Heart left ventricle (tissue), 13 donors: ENCODE measurements around the gene CHID1.

Experiments
- CTCF ChIP-seq, 12 donors: fragments of 200-600 bp; sonication (generic) in 4 of 12; IDR thresholded peaks; one replicate each; pipeline versions ENCODE4 v1.5.0 to v1.8.0; 2018 to 2022; ENCODE audit warnings: antibody characterized with exemption in 12 of 12, mild to moderate bottlenecking in 5 of 12
- POLR2A ChIP-seq, 2 donors: fragments of 450-650 bp; IDR thresholded peaks; one replicate each; pipeline ENCODE4 v1.6.1; 2017; ENCODE audit warnings: antibody characterized with exemption in 2 of 2, mild to moderate bottlenecking in 2 of 2, moderate library complexity in 2 of 2
- donor health status: ischemic (EF 13 %, LVEDD 7.1; RV severe dilation, severe dysfunction).
- donor health status: DM: no; HTN: yes; CAD: no.
- donor health status: DM: no; HTN: no; CAD: no.
- donor health status: ischemic (EF 25% LVEDD 6.9; RV normal size, moderate dysfunction).
- donor health status: ischemic (EF 25% LVEDD 5.7; RV mildly dilated, moderate dysfunction).
- donor health status: ischemic (EF 35%, LVEDD 5.7; RV mildly dilated, moderate dysfunction).
- donor health status: nonischemic (EF 11% LVEDD 7.7; RV severe dilation, severe dysfunction).
- donor health status: DM: yes; HTN: yes; CAD: no.
- donor health status: PGD.
- donor health status: ischemic (EF 29% LVEDD 5.4; RV normal size, mild dysfunction).
- donor health status: nonischemic (EF 23%, LVEDD 6.1; RV moderate dilation, normal function).

GRCh38 chr11:820655-821511 is 89.7 kb downstream of the CHID1 start:
- TF ChIP-seq POLR2A (IDR thresholded peaks at IDR 0.05) (no peak), CTCF (IDR thresholded peaks at IDR 0.05) (no peak)
